ENCODE measurements around the gene CWF19L2. TPM values are rescaled to one million over a fixed set of nuclear protein-coding genes. Genes with fewer than 3 reads are reported as not detected.

CWF19L2 gene
- total and polyA plus RNA-seq, 2 donors from 2014 or later = 10.3 to 19.1 TPM

DNA sequence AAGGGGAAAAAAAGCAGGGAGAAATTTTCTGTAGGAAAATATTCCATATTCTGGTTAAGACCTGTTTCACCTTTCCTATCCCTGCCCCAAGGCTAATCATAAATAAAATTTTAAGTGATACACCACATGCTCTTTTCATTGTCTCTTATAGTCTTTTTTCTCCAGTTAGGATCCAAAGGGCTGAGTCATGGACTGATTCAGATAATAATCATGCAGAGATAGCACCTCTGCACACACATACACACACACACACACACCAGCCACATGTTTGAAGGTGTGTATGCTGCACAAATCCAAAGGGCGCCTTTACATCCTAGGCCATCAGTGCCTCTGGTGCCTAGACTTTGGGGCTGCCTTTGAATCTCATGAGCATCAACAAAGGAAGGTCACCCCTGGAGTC, 35.5 kb upstream of the CWF19L2 start:
- Histone ChIP-seq H3K36me3 (ENCODE audit: control insufficient read depth in 2 of 3, insufficient read depth in 3 of 3, low read length in 3 of 3) (no peaks in the 10 kb centered on the region), H3K9ac (ENCODE audit: low read length in 3 of 3) (no peak overlapping the region), H3K27ac (ENCODE audit: low read depth in 2 of 2, low read length in 2 of 2) (no peak overlapping the region), H3K4me1 (ENCODE audit: control insufficient read depth in 2 of 3, insufficient read depth in 2 of 3, low read depth in 1 of 3, low read length in 3 of 3) (no peaks in the 10 kb centered on the region), H3K9me3 (ENCODE audit: control insufficient read depth in 2 of 3, insufficient read depth in 1 of 3, low read length in 3 of 3) (no peaks in the 10 kb centered on the region), H3K4me3 (ENCODE audit: low read length in 3 of 3) (no peak overlapping the region), H3K27me3 (ENCODE audit: control insufficient read depth, insufficient read depth, low read length) (no peaks in the 10 kb centered on the region)
- intact Hi-C loops (cut with DNase I) = no loop called here
- FAIRE-seq (no peak), DNase-seq (no peak)
- TF ChIP-seq, protein P1, sequence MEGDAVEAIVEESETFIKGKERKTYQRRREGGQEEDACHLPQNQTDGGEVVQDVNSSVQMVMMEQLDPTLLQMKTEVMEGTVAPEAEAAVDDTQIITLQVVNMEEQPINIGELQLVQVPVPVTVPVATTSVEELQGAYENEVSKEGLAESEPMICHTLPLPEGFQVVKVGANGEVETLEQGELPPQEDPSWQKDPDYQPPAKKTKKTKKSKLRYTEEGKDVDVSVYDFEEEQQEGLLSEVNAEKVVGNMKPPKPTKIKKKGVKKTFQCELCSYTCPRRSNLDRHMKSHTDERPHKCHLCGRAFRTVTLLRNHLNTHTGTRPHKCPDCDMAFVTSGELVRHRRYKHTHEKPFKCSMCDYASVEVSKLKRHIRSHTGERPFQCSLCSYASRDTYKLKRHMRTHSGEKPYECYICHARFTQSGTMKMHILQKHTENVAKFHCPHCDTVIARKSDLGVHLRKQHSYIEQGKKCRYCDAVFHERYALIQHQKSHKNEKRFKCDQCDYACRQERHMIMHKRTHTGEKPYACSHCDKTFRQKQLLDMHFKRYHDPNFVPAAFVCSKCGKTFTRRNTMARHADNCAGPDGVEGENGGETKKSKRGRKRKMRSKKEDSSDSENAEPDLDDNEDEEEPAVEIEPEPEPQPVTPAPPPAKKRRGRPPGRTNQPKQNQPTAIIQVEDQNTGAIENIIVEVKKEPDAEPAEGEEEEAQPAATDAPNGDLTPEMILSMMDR (IDR thresholded peaks at IDR 0.05; ENCODE audit: borderline replicate concordance, extremely low read depth, insufficient read depth) = no peak

DNA sequence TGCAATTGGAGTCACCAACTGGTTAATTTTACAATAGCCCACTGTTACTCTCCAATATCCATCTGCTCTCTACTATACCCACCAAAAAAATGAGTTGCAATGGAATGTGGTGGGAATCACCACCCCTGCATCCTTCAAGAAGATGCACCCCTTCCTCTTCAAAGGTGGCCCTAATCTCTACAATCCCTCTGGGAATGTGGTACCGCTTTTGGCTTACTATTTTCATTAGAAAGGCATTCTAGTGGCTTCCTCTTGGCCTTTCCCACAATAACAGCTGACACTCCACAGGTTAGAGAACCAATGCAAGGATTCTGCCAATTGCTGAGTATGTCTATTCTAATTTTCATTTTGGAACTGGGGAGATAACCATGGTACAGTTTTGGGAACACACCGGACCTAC, 33.2 kb upstream of the CWF19L2 start:
- no peaks in the 10 kb centered on the region for H3K4me1 ChIP-seq (ENCODE audit: control insufficient read depth in 2 of 3, insufficient read depth in 2 of 3, low read depth in 1 of 3, low read length in 3 of 3)
- no peak overlapping the region for H3K27ac ChIP-seq (ENCODE audit: low read depth in 2 of 2, low read length in 2 of 2)
- H3K9me3 ChIP-seq (ENCODE audit: control insufficient read depth in 2 of 3, insufficient read depth in 1 of 3, low read length in 3 of 3) = no peaks in the 10 kb centered on the region
- no peak overlapping the region for H3K4me3 ChIP-seq (ENCODE audit: low read length in 3 of 3)
- FAIRE-seq = no peak
- TF ChIP-seq, protein P1 (IDR thresholded peaks at IDR 0.05; ENCODE audit: borderline replicate concordance, extremely low read depth, insufficient read depth) = no peak
- intact Hi-C loops (cut with DNase I) = no loop called here
- H3K36me3 ChIP-seq (ENCODE audit: control insufficient read depth in 2 of 3, insufficient read depth in 3 of 3, low read length in 3 of 3) = no peaks in the 10 kb centered on the region
- DNase-seq = no peak
- H3K27me3 ChIP-seq (ENCODE audit: control insufficient read depth, insufficient read depth, low read length) = no peaks in the 10 kb centered on the region
- no peak overlapping the region for H3K9ac ChIP-seq (ENCODE audit: low read length in 3 of 3)

DNA sequence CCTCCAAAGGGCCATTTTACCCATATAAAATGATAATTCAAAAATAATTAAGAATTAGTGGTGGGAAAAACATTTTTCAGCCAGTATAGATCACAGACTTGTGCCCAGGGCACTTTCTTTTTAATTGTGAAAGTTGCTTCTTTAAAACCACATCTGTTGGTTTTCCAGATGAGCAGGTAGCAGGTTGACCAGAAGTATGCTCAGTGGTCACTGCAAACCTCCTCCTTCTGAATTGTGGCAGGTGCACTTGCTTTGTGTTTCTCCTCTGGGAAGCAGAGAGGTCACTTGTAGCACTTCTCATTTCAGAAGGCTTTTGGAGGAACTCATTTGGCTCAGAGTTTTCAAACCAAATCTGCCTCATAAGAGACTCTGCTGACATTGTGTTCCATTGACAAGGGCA, 24.6 kb upstream of the CWF19L2 start:
- DNase-seq = no peak
- Histone ChIP-seq H3K9ac (ENCODE audit: low read length in 3 of 3) (no peak overlapping the region), H3K9me3 (ENCODE audit: control insufficient read depth in 2 of 3, insufficient read depth in 1 of 3, low read length in 3 of 3) (no peaks in the 10 kb centered on the region), H3K4me1 (ENCODE audit: control insufficient read depth in 2 of 3, insufficient read depth in 2 of 3, low read depth in 1 of 3, low read length in 3 of 3) (no peaks in the 10 kb centered on the region), H3K36me3 (ENCODE audit: control insufficient read depth in 2 of 3, insufficient read depth in 3 of 3, low read length in 3 of 3) (no peaks in the 10 kb centered on the region), H3K4me3 (ENCODE audit: low read length in 3 of 3) (no peak overlapping the region), H3K27ac (ENCODE audit: low read depth in 2 of 2, low read length in 2 of 2) (no peak overlapping the region), H3K27me3 (ENCODE audit: control insufficient read depth, insufficient read depth, low read length) (no peaks in the 10 kb centered on the region)
- no peak for FAIRE-seq
- intact Hi-C loops (cut with DNase I) = no loop called here
- TF ChIP-seq, protein P1 (IDR thresholded peaks at IDR 0.05; ENCODE audit: borderline replicate concordance, extremely low read depth, insufficient read depth) = no peak

DNA sequence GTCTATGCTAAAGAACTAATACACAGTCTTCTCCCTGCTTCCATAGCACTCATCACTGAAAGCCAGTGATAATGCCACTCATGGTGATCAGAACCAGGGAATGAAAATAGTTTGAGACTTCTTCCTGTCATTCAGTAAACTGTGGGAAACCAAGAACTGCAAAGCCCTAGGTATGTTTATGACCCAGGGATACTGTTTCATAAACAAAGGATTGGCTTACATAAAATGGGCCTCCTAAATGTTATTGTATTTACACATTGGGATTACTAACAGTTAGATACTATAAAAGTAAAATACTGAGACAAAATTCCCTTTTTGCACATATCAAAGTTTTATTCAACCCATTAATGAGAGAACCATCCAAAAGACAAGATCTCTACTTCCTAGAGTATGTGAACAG, 21.3 kb upstream of the CWF19L2 start:
- no peaks in the 10 kb centered on the region for H3K27me3 ChIP-seq (ENCODE audit: control insufficient read depth, insufficient read depth, low read length)
- H3K36me3 ChIP-seq (ENCODE audit: control insufficient read depth in 2 of 3, insufficient read depth in 3 of 3, low read length in 3 of 3) = no peaks in the 10 kb centered on the region
- H3K27ac ChIP-seq (ENCODE audit: low read depth in 2 of 2, low read length in 2 of 2) = no peak overlapping the region
- H3K4me3 ChIP-seq (ENCODE audit: low read length in 3 of 3) = no peak overlapping the region
- H3K9ac ChIP-seq (ENCODE audit: low read length in 3 of 3) = no peak overlapping the region
- intact Hi-C loops (cut with DNase I) = no loop called here
- no peaks in the 10 kb centered on the region for H3K4me1 ChIP-seq (ENCODE audit: control insufficient read depth in 2 of 3, insufficient read depth in 2 of 3, low read depth in 1 of 3, low read length in 3 of 3)
- H3K9me3 ChIP-seq (ENCODE audit: control insufficient read depth in 2 of 3, insufficient read depth in 1 of 3, low read length in 3 of 3) = no peaks in the 10 kb centered on the region
- TF ChIP-seq, protein P1 (IDR thresholded peaks at IDR 0.05; ENCODE audit: borderline replicate concordance, extremely low read depth, insufficient read depth) = no peak
- no peak for FAIRE-seq
- no peak for DNase-seq

All from kidney (tissue), 14 donors.